Upper lobe of left lung (tissue), 4 donors: ENCODE measurements around the gene PPP3CA.

ENCODE experiments used
- CTCF ChIP-seq, 6 experiments: fragments of 450-650 bp in 4 of 6; fragments of 200-600 bp in 2 of 6; sonication (generic) in 2 of 6; IDR thresholded peaks; one replicate each; pipeline ENCODE4 v1.5.1; 2016 to 2019; ENCODE audit warnings: antibody characterized with exemption in 6 of 6
- EP300 ChIP-seq, 4 donors: sonication (generic); formaldehyde crosslinking; IDR thresholded peaks; one replicate each; pipeline ENCODE4 v1.5.1; 2017; ENCODE audit warnings: antibody characterized with exemption in 4 of 4, control low read depth in 2 of 4
- POLR2A ChIP-seq, 4 donors: fragments of 450-650 bp; IDR thresholded peaks; one replicate each; pipeline ENCODE4 v1.5.1; 2016 to 2017; ENCODE audit warnings: antibody characterized with exemption in 4 of 4, mild to moderate bottlenecking in 2 of 4
- POLR2AphosphoS5 ChIP-seq, 2 donors: sonication (generic); formaldehyde crosslinking; IDR thresholded peaks; one replicate each; pipeline ENCODE4 v1.5.1; 2017; ENCODE audit warnings: antibody characterized with exemption in 2 of 2

- TF ChIP-seq CTCF (IDR thresholded peaks at IDR 0.05) = peak in 2 of 6 experiments; percentile 36 to 46
- TF ChIP-seq POLR2A (IDR thresholded peaks at IDR 0.05) = peak; percentile 28 to 87 (median 68)
- TF ChIP-seq POLR2AphosphoS5 (IDR thresholded peaks at IDR 0.05) = peak; percentile 71 to 95
- TF ChIP-seq EP300 (IDR thresholded peaks at IDR 0.05) = no peak
Observed at GRCh38 chr4:101347557-101348366, 436 bp upstream of the PPP3CA start.
